Epithelial cell of esophagus (primary cell): Measurements from ENCODE around the gene CATSPER3.

Experiments used
- DNase-seq: peaks from one replicate; pipeline ENCODE4 v3.0.0; 2010; ENCODE audit warnings: low read depth
- H3K4me3 ChIP-seq: 2 replicates; pipeline ENCODE4 v1.5.1; 2011; ENCODE audit warnings: mild to moderate bottlenecking, low read length, control low read depth
- TF ChIP-seq, protein P1 (sequence below): IDR thresholded peaks from 2 replicates; pipeline ENCODE4 v1.5.1; 2011; ENCODE audit warnings: low read depth, mild to moderate bottlenecking, low read length, control low read depth, inconsistent platforms; ENCODE audit not compliant: insufficient read depth; ENCODE audit errors: missing control alignments

Gene CATSPER3

GRCh38 chr5:135015942-135016341 lies 48.2 kb downstream of the CATSPER3 start:
- no peak overlapping the region for H3K4me3 ChIP-seq
- TF ChIP-seq, protein P1, sequence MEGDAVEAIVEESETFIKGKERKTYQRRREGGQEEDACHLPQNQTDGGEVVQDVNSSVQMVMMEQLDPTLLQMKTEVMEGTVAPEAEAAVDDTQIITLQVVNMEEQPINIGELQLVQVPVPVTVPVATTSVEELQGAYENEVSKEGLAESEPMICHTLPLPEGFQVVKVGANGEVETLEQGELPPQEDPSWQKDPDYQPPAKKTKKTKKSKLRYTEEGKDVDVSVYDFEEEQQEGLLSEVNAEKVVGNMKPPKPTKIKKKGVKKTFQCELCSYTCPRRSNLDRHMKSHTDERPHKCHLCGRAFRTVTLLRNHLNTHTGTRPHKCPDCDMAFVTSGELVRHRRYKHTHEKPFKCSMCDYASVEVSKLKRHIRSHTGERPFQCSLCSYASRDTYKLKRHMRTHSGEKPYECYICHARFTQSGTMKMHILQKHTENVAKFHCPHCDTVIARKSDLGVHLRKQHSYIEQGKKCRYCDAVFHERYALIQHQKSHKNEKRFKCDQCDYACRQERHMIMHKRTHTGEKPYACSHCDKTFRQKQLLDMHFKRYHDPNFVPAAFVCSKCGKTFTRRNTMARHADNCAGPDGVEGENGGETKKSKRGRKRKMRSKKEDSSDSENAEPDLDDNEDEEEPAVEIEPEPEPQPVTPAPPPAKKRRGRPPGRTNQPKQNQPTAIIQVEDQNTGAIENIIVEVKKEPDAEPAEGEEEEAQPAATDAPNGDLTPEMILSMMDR, result no peak
- DNase-seq, result no peak

- TF ChIP-seq, protein P1, result no peak
- no peak overlapping the region for H3K4me3 ChIP-seq
- DNase-seq, result no peak
Measured at GRCh38 chr5:135016861-135017290, 49.2 kb downstream of the CATSPER3 start.

GRCh38 chr5:135018457-135018856 lies 50.8 kb downstream of the CATSPER3 start:
- no peak overlapping the region for H3K4me3 ChIP-seq
- TF ChIP-seq, protein P1, result no peak
- no peak for DNase-seq

- TF ChIP-seq, protein P1, result no peak
- H3K4me3 ChIP-seq, result no peak overlapping the region
- DNase-seq, result no peak
Measured at GRCh38 chr5:135019314-135019713, 51.6 kb downstream of the CATSPER3 start.

- DNase-seq, result no peak
- H3K4me3 ChIP-seq, result no peak overlapping the region
- TF ChIP-seq, protein P1, result no peak
Measured at GRCh38 chr5:135020111-135020895, 52.6 kb downstream of the CATSPER3 start.

- TF ChIP-seq, protein P1, result peak; percentile 17
- peak; percentile 97 for DNase-seq
- no peak overlapping the region for H3K4me3 ChIP-seq
Measured at GRCh38 chr5:135024956-135025729, 57.4 kb downstream of the CATSPER3 start.
